HEK293T (cell line): ENCODE data around the gene INPP4B.

Source experiments
- HDGF ChIP-seq: fragments of 450-650 bp; IDR thresholded peaks from 2 replicates; pipeline ENCODE4 v1.6.1; 2017; ENCODE audit warnings: antibody characterized with exemption, borderline replicate concordance
- PKNOX1 ChIP-seq: fragments of 450-650 bp; IDR thresholded peaks from 2 replicates; pipeline ENCODE4 v1.6.1; 2016

DNA sequence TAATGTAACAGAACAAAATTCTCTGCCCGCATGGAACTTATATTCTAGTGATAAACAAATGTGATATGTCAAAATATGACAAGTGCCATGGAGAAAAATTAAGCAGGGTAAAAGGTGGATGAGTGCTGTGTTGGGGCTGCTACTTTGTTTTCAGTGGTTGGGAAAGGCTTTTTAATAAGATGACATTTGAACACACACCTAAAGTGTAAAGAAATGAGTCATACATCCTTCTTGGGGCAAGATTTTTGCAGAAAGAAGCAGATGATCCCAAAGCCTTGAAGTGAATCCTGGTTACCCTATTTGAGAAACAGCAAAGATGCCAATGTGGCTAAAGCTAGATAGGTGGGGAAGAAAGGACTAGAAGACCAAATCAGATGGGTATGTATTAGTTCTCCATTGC is 564.1 kb downstream of the INPP4B start:
- TF ChIP-seq HDGF (no peak), PKNOX1 (no peak)
